ENCODE results near the gene CAT.

CAT gene

DNA sequence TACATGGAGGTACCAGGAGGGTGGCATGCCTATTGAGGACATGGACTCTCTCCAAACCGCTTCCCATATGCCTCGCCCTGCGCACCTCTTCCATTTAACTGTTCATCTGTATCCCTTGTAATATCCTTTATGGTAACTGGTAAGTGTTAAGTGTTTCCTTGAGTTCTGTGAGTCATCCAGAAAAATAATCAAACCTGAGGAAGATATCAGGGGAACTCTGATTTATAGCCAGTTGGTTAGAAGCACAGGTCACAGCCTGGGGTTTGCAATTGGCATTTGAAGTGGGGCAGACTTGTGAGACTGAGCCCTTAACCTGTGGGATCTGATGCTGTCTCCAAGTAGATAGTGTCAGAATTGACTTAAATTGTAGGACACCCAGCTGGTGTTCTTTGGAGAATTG is 27.6 kb upstream of the CAT start:
- no peaks in the 10 kb centered on the region for H3K27me3 ChIP-seq
- TF ChIP-seq, protein P1, sequence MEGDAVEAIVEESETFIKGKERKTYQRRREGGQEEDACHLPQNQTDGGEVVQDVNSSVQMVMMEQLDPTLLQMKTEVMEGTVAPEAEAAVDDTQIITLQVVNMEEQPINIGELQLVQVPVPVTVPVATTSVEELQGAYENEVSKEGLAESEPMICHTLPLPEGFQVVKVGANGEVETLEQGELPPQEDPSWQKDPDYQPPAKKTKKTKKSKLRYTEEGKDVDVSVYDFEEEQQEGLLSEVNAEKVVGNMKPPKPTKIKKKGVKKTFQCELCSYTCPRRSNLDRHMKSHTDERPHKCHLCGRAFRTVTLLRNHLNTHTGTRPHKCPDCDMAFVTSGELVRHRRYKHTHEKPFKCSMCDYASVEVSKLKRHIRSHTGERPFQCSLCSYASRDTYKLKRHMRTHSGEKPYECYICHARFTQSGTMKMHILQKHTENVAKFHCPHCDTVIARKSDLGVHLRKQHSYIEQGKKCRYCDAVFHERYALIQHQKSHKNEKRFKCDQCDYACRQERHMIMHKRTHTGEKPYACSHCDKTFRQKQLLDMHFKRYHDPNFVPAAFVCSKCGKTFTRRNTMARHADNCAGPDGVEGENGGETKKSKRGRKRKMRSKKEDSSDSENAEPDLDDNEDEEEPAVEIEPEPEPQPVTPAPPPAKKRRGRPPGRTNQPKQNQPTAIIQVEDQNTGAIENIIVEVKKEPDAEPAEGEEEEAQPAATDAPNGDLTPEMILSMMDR (IDR thresholded peaks at IDR 0.05; ENCODE audit: low read depth, low read length), result no peak
- no peaks in the 10 kb centered on the region for H3K36me3 ChIP-seq
- no peak overlapping the region for H3K4me3 ChIP-seq (ENCODE audit: low read depth, low read length)
- DNase-seq, result no peak
- no peaks in the 10 kb centered on the region for H3K4me1 ChIP-seq
- no peaks in the 10 kb centered on the region for H3K9me3 ChIP-seq

DNA sequence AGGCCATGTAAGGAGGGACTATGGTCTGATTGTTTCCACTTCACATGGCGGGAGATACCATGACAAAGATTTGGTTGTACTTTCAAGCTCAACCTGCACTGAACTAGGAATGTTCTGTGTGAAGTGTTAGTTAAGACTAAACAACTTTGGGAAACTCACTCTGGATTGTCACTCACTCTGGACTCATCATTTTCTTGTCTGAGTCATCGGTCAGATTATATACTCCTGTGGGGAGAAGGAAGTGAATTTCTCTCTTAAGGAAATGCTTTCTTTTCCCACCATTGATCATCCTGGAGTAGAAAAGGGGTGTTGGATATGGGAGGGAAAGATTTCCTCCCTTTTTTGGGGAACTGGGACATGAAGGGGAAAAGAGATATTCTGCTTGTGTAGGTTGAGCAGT is 26.9 kb upstream of the CAT start:
- DNase-seq, result no peak
- H3K36me3 ChIP-seq, result no peaks in the 10 kb centered on the region
- TF ChIP-seq, protein P1 (IDR thresholded peaks at IDR 0.05; ENCODE audit: low read depth, low read length), result no peak
- H3K27me3 ChIP-seq, result no peaks in the 10 kb centered on the region
- no peaks in the 10 kb centered on the region for H3K4me1 ChIP-seq
- H3K4me3 ChIP-seq (ENCODE audit: low read depth, low read length), result no peak overlapping the region
- no peaks in the 10 kb centered on the region for H3K9me3 ChIP-seq

GRCh38 chr11:34413263-34413662 is 25.5 kb upstream of the CAT start:
- TF ChIP-seq, protein P1 (IDR thresholded peaks at IDR 0.05; ENCODE audit: low read depth, low read length), result no peak
- no peak overlapping the region for H3K4me3 ChIP-seq (ENCODE audit: low read depth, low read length)
- DNase-seq, result no peak
- no peaks in the 10 kb centered on the region for H3K4me1 ChIP-seq
- H3K36me3 ChIP-seq, result no peaks in the 10 kb centered on the region
- H3K27me3 ChIP-seq, result no peaks in the 10 kb centered on the region
- no peaks in the 10 kb centered on the region for H3K9me3 ChIP-seq

- Histone ChIP-seq H3K4me1 (no peaks in the 10 kb centered on the region), H3K4me3 (ENCODE audit: low read depth, low read length) (no peak overlapping the region), H3K27me3 (no peaks in the 10 kb centered on the region), H3K9me3 (no peaks in the 10 kb centered on the region), H3K36me3 (no peaks in the 10 kb centered on the region)
- TF ChIP-seq, protein P1 (IDR thresholded peaks at IDR 0.05; ENCODE audit: low read depth, low read length), result no peak
- no peak for DNase-seq
These were observed 23.2 kb upstream of the CAT start for GRCh38 chr11:34415538-34415937.

DNA sequence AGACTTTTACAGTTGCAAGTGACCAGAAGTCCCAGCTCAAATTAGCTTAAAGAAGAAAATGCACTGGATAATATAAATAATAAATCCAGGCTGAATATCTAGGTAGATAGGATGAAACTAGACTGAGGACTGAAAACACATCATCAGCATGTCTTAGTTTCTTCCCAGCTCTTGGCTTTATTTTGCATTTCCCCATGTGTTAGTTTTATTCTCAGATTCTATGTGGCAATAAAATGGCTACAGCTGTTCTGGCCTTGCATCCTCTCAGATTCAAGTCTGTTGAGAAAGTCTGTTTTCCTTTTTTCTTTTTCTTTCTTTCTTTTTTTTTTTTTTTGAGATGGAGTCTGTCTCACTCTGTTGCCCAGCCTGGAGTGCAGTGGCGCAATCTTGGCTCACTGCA is 22.6 kb upstream of the CAT start:
- DNase-seq, result no peak
- no peaks in the 10 kb centered on the region for H3K9me3 ChIP-seq
- no peak overlapping the region for H3K4me3 ChIP-seq (ENCODE audit: low read depth, low read length)
- TF ChIP-seq, protein P1 (IDR thresholded peaks at IDR 0.05; ENCODE audit: low read depth, low read length), result no peak
- no peaks in the 10 kb centered on the region for H3K27me3 ChIP-seq
- H3K36me3 ChIP-seq, result no peaks in the 10 kb centered on the region
- H3K4me1 ChIP-seq, result no peaks in the 10 kb centered on the region

DNA sequence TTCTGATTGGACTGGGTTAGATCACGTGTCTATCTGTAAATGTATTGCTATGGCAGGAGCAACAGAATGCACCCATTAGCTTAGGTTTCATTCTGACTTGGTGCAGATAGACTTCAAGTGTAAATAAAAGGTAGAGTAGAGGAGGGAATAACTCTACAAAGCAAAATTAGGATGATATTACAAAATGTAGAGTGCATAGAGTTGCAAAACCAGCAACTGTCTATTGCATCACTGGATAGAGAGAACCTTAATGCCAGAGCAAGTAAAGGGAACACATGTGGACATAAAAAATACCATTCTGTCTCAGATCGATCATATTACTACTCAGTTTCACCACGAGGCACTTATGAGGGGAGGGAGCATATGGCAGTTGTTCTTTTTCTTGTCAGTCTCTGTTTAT is 22.0 kb upstream of the CAT start:
- TF ChIP-seq, protein P1 (IDR thresholded peaks at IDR 0.05; ENCODE audit: low read depth, low read length), result no peak
- no peaks in the 10 kb centered on the region for H3K36me3 ChIP-seq
- no peaks in the 10 kb centered on the region for H3K27me3 ChIP-seq
- DNase-seq, result no peak
- no peak overlapping the region for H3K4me3 ChIP-seq (ENCODE audit: low read depth, low read length)
- H3K4me1 ChIP-seq, result no peaks in the 10 kb centered on the region
- H3K9me3 ChIP-seq, result no peaks in the 10 kb centered on the region

All from BE2C (cell line).